Measurements from ENCODE around the gene SOBP.
A peak's percentile ranks its signal among the peaks of the same experiment; 100 is the strongest.

Gene SOBP

DNA sequence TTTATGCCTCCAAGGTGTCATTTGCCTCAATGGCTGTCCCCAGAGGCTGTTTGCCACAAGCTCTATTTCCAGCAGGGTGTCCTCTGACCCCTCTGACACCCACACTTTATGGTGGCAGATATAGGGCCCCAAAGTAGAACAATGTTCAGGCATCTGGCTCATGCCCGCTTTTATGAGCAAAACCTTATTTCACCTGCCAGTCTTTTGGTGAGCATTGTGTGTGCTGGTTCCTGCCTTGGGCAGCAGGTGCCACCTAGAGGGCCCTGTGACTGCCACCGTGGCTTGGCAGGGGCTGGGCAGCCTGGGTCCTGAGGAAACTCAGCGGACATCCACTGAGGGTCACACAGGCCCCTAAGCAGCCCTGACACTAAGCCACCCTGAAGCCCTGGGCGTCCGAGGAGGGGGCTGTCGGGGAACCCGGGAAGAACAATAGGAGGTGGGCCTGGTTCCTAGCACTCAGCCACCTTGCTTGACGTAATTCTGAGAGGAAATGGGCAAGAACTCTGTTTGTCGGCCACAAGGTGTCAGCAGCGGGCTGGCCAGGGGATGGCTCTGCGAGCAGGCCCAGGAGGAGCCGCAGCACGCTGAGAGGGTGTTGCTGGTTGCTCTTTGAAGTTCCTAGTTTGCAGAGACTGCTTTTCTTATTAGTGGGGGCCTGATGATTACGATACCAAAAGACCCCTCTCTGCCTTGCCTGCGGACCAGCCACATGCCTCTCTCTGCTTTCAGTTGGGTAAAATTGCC lies 185.2 kb downstream of the SOBP start:
- peak overlapping the region; percentile 49; the same call in 1 of the 2 replicates for H3K4me2 ChIP-seq

DNA sequence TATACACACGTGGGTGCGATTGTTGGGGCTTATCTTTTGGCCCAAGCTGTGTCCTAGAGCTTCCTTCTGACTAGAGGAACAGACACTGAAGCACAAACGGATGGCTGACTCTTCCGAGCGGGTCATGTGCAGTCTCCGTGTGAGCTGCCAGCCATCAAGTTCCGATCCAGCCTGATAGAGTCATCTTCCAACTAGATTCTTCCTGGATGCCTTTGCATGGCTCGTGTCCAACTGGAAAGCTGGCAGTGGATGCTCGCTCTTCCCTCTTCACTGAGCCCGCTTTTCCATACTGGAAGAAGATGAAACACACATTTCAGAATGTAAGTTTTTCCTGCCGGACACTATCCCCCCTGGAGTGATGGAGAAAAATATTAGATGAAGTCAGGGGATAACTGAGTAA lies 186.1 kb downstream of the SOBP start:
- H3K4me2 ChIP-seq: no peak overlapping the region
- H3K36me3 ChIP-seq (ENCODE audit: insufficient read depth): no peaks in the 10 kb centered on the region
- H3K27me3 ChIP-seq (ENCODE audit: insufficient read depth, low read depth): no peaks in the 10 kb centered on the region
- no peak overlapping the region for H3K4me3 ChIP-seq (IDR thresholded peaks at IDR 0.05; ENCODE audit: insufficient read depth, low read depth, low read length)
- H3K79me2 ChIP-seq (ENCODE audit: insufficient read depth, low read depth): no peaks in the 10 kb centered on the region
- H3K9ac ChIP-seq: no peak overlapping the region
- no peak overlapping the region for H3K27ac ChIP-seq
- TF ChIP-seq, protein P1, sequence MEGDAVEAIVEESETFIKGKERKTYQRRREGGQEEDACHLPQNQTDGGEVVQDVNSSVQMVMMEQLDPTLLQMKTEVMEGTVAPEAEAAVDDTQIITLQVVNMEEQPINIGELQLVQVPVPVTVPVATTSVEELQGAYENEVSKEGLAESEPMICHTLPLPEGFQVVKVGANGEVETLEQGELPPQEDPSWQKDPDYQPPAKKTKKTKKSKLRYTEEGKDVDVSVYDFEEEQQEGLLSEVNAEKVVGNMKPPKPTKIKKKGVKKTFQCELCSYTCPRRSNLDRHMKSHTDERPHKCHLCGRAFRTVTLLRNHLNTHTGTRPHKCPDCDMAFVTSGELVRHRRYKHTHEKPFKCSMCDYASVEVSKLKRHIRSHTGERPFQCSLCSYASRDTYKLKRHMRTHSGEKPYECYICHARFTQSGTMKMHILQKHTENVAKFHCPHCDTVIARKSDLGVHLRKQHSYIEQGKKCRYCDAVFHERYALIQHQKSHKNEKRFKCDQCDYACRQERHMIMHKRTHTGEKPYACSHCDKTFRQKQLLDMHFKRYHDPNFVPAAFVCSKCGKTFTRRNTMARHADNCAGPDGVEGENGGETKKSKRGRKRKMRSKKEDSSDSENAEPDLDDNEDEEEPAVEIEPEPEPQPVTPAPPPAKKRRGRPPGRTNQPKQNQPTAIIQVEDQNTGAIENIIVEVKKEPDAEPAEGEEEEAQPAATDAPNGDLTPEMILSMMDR (conservative IDR thresholded peaks at IDR 0.05; ENCODE audit: low read depth, low read length): no peak
- H3K4me1 ChIP-seq (ENCODE audit: low read depth, poor library complexity, severe bottlenecking): peaks cover 6% of the 10 kb centered on the region
- H4K20me1 ChIP-seq (ENCODE audit: insufficient read depth): no peaks in the 10 kb centered on the region
- no peak overlapping the region for H2AFZ ChIP-seq (ENCODE audit: low read depth)

More for the DNA sequence above, 185.2 kb downstream of the SOBP start:
- no peaks in the 10 kb centered on the region for H3K79me2 ChIP-seq (ENCODE audit: insufficient read depth, low read depth)
- no peaks in the 10 kb centered on the region for H3K27me3 ChIP-seq (ENCODE audit: insufficient read depth, low read depth)
- no peaks in the 10 kb centered on the region for H3K36me3 ChIP-seq (ENCODE audit: insufficient read depth)
- TF ChIP-seq, protein P1 (conservative IDR thresholded peaks at IDR 0.05; ENCODE audit: low read depth, low read length): peak; percentile 79
- H4K20me1 ChIP-seq (ENCODE audit: insufficient read depth): no peaks in the 10 kb centered on the region
- H2AFZ ChIP-seq (ENCODE audit: low read depth): peak overlapping the region; percentile 94
- H3K9ac ChIP-seq: peak overlapping the region; percentile 58
- peaks cover 10% of the 10 kb centered on the region for H3K4me1 ChIP-seq (ENCODE audit: low read depth, poor library complexity, severe bottlenecking)
- peak overlapping the region; percentile 26; the same call in 1 of the 2 replicates for H3K27ac ChIP-seq
- H3K4me3 ChIP-seq (IDR thresholded peaks at IDR 0.05; ENCODE audit: insufficient read depth, low read depth, low read length): no peak overlapping the region

DNA sequence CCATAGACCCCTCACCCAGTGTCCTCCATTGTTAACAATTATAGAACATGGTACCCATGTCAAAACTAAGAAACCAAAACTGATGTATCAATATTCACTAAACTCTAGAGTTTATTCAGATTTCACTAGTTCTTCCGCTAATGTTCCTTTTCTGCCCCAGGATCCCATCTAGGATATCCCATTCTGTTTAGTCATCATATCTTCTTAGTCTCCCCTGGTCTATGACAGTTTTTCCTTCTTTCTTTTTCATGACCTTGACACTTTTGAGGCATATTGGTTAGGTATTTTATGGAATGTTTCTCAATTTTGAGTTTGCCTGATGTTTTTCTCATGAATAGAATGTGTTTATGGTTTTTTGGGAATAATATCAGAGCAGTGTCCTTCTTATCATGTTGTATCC lies 187.5 kb downstream of the SOBP start:
- H4K20me1 ChIP-seq (ENCODE audit: insufficient read depth): no peaks in the 10 kb centered on the region
- H3K9ac ChIP-seq: no peak overlapping the region
- peaks cover 4% of the 10 kb centered on the region for H3K4me1 ChIP-seq (ENCODE audit: low read depth, poor library complexity, severe bottlenecking)
- H2AFZ ChIP-seq (ENCODE audit: low read depth): no peak overlapping the region
- no peak overlapping the region for H3K4me3 ChIP-seq (IDR thresholded peaks at IDR 0.05; ENCODE audit: insufficient read depth, low read depth, low read length)
- TF ChIP-seq, protein P1 (conservative IDR thresholded peaks at IDR 0.05; ENCODE audit: low read depth, low read length): no peak
- H3K79me2 ChIP-seq (ENCODE audit: insufficient read depth, low read depth): no peaks in the 10 kb centered on the region
- no peak overlapping the region for H3K27ac ChIP-seq
- no peaks in the 10 kb centered on the region for H3K36me3 ChIP-seq (ENCODE audit: insufficient read depth)
- H3K27me3 ChIP-seq (ENCODE audit: insufficient read depth, low read depth): no peaks in the 10 kb centered on the region
- H3K4me2 ChIP-seq: no peak overlapping the region

DNA sequence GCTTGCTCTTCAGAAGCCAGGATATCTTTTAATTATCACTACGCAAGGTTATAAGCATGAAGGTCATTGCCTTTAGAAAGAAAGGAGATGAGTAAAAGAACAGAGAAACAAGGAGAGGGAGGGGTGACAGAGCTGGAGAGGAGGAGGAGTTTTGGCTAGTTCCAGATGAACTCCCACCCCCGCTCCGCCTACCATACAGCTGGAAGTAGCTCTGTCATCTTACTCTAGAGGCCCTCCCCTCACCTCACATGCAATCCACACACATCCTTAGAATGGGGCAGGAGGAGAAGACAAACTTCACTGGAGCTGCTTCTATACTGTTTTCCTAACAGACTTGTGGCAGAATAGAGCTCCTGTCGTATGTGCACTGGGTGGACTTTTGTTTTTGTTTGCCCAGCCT lies 189.5 kb downstream of the SOBP start:
- no peak overlapping the region for H3K27ac ChIP-seq
- peaks cover 4% of the 10 kb centered on the region for H3K4me1 ChIP-seq (ENCODE audit: low read depth, poor library complexity, severe bottlenecking)
- no peaks in the 10 kb centered on the region for H3K79me2 ChIP-seq (ENCODE audit: insufficient read depth, low read depth)
- H3K4me3 ChIP-seq (IDR thresholded peaks at IDR 0.05; ENCODE audit: insufficient read depth, low read depth, low read length): no peak overlapping the region
- TF ChIP-seq, protein P1 (conservative IDR thresholded peaks at IDR 0.05; ENCODE audit: low read depth, low read length): no peak
- no peaks in the 10 kb centered on the region for H4K20me1 ChIP-seq (ENCODE audit: insufficient read depth)
- no peak overlapping the region for H3K9ac ChIP-seq
- no peak overlapping the region for H2AFZ ChIP-seq (ENCODE audit: low read depth)
- no peaks in the 10 kb centered on the region for H3K36me3 ChIP-seq (ENCODE audit: insufficient read depth)
- H3K4me2 ChIP-seq: no peak overlapping the region
- no peaks in the 10 kb centered on the region for H3K27me3 ChIP-seq (ENCODE audit: insufficient read depth, low read depth)

Measured in KMS-11 (cell line).